ENCODE measurements around the gene HSPA12A.
A peak's percentile ranks its signal among the peaks of the same experiment; 100 is the strongest.

HSPA12A gene, protein sequence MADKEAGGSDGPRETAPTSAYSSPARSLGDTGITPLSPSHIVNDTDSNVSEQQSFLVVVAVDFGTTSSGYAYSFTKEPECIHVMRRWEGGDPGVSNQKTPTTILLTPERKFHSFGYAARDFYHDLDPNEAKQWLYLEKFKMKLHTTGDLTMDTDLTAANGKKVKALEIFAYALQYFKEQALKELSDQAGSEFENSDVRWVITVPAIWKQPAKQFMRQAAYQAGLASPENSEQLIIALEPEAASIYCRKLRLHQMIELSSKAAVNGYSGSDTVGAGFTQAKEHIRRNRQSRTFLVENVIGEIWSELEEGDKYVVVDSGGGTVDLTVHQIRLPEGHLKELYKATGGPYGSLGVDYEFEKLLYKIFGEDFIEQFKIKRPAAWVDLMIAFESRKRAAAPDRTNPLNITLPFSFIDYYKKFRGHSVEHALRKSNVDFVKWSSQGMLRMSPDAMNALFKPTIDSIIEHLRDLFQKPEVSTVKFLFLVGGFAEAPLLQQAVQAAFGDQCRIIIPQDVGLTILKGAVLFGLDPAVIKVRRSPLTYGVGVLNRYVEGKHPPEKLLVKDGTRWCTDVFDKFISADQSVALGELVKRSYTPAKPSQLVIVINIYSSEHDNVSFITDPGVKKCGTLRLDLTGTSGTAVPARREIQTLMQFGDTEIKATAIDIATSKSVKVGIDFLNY

DNA sequence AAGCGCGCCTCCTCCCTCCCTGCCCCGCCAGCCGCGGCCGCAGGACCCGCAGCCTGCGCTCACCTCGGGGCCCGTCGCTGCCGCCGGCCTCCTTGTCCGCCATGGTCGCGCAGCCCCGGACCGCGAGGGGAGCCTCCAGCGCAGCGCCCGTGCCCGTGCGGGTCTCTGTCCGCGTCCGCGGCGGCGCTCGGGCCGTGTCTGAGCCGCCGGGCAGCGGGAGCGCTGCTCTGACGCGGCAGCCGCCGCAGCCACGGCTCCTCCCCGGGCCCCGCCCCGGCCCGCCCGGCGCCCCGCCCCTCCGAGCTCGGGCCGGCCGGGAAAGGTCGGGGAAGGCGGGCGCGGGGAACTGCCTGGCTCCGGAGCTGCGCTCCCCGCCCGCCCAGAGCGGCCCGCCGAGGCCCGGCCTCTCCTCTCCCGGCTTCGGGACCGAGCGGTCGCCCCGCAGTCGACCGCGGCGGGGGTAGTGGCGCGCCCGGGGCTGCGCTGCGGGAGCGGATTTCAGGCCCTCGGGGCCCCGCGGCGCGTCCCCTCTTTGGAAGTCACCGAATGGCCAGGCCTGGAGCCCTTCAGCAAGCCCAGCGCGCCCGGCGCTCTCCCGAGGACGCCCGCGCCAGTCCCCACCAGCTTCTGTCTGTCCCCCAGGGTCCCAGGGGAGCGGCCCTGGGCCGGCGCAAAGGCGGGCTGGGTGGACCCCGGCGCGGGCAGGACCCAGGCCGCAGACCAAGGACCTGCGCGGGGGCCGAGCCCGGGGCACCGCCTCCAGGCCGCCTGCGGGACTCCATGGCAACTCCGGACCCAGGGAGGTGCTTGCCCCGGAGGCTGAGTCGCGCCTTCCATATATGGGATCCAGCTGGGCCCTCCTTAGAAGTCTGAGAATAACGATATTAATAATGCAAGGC is at the start of gene HSPA12A:
Gene HSPA12A (minus strand): TSS at position 200 of the 899 bp plus-strand sequence. CDS start 97 bp downstream, at position 103.
- peak; percentile 90 for DNase-seq
- no peaks in the 10 kb centered on the region for H3K27me3 ChIP-seq (replicated peaks)
- H3K36me3 ChIP-seq (replicated peaks), result no peaks in the 10 kb centered on the region
- H3K4me3 ChIP-seq (ENCODE audit: low read depth, low read length), result peak within 1 kb of the TSS; percentile 54
- in situ Hi-C loops (cut with HindIII; ENCODE audit: low pct_ligation_motif_present, low sequenced_read_pairs), result no loop called here
- TF ChIP-seq, protein P1, sequence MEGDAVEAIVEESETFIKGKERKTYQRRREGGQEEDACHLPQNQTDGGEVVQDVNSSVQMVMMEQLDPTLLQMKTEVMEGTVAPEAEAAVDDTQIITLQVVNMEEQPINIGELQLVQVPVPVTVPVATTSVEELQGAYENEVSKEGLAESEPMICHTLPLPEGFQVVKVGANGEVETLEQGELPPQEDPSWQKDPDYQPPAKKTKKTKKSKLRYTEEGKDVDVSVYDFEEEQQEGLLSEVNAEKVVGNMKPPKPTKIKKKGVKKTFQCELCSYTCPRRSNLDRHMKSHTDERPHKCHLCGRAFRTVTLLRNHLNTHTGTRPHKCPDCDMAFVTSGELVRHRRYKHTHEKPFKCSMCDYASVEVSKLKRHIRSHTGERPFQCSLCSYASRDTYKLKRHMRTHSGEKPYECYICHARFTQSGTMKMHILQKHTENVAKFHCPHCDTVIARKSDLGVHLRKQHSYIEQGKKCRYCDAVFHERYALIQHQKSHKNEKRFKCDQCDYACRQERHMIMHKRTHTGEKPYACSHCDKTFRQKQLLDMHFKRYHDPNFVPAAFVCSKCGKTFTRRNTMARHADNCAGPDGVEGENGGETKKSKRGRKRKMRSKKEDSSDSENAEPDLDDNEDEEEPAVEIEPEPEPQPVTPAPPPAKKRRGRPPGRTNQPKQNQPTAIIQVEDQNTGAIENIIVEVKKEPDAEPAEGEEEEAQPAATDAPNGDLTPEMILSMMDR (IDR thresholded peaks at IDR 0.05; ENCODE audit: low read depth, low read length, missing control alignments), result no peak
- H3K27ac ChIP-seq, result peak within 1 kb of the TSS; percentile 65

DNA sequence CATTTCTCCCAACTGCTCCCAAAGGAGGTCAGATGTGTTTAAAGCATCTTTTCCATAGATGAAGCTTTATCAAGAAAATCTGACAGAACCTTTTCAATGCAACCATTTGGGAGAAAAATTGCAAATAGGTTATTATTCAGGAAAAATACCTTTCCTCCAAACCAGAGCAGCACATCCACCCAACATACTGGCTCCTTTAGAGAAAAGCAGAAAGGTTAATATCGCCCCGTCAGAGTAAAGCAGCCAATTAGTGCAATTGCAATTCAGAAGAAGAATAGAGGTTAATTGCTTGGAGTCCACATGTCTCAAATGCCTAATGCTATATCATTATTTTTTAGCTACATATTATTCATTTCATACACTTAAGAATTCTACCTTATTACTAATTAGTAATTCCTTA is 48.9 kb upstream of the HSPA12A start:
- DNase-seq, result no peak
- H3K27me3 ChIP-seq (replicated peaks), result no peaks in the 10 kb centered on the region
- TF ChIP-seq, protein P1 (IDR thresholded peaks at IDR 0.05; ENCODE audit: low read depth, low read length, missing control alignments), result no peak
- in situ Hi-C loops (cut with HindIII; ENCODE audit: low pct_ligation_motif_present, low sequenced_read_pairs), result loop anchor here (25.0 kb wide), 1 partner anchor 104 kb away; no protein-coding TSS in a partner anchor
- H3K27ac ChIP-seq, result no peak overlapping the region
- H3K4me3 ChIP-seq (ENCODE audit: low read depth, low read length), result no peak overlapping the region
- H3K36me3 ChIP-seq (replicated peaks), result no peaks in the 10 kb centered on the region

DNA sequence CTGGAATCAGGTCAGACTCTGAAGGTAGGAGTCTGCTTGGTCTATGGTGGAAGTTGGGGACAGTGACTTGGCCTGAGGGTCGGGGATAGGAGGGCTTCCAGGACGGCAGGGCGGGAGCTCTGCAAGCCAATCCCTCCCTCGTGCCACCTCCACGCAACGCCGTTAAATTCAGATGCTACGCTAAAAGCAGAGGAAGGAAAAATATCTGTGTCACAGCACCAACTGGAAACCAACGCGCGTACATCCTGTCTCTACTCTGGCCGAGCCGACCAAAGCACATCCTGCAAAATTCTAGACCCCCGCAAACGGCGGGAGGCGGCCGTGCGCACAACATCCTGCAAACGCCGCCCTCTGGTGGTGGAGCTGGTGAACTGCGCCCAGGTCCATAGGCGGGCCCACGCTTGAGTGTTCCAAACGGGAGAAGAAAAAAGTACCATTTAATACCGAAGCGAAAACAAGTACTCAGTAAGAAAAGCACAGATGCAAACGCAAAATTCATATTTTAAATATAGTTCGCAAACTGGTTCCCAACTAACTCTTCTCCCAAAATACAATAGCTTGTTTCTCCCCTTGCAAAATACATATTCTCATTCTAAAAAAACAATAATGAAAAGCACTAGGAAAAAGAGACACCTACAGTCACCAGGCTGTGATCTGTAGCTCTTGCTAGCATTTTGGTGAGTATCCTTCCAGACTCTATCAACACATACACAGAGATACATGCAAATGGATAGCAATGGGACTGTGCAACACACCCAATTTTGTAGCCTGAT is 45.7 kb upstream of the HSPA12A start:
- Histone ChIP-seq H3K27me3 (replicated peaks) (no peaks in the 10 kb centered on the region), H3K36me3 (replicated peaks) (no peaks in the 10 kb centered on the region), H3K4me3 (ENCODE audit: low read depth, low read length) (peak overlapping the region; percentile 37), H3K27ac (no peak overlapping the region)
- DNase-seq, result peak; percentile 68
- in situ Hi-C loops (cut with HindIII; ENCODE audit: low pct_ligation_motif_present, low sequenced_read_pairs), result loop anchor here (25.0 kb wide), 1 partner anchor 101 kb away; no protein-coding TSS in a partner anchor
- TF ChIP-seq, protein P1 (IDR thresholded peaks at IDR 0.05; ENCODE audit: low read depth, low read length, missing control alignments), result peak; percentile 99

DNA sequence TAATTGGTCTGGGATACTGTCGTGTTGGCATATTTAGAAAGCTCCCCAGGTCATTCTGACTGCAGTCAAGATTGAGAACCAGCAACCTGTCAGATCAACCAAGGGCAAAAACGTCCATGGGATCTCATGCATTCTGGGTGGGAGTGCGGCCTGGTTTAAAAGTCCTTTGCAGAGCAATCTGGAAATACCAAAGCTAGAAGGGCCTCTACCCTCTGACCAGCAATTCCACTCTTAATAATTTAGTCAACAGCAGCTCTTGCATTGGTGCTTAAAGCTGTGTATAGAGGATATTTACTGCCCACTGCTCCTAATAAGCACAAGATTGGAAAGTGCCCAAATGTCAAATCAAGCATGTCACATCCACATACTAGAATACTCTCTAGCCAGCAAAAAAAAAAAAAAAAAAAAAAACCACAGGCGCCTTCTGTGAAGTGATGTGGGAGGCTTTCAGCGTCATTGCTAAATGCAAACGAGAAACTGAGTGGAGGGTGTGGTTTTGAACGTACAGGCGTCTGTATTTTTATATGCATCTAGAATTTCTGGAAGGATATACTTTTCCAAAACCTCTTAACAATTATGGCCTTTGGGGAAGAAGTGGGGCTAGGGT is 44.8 kb upstream of the HSPA12A start:
- no peak overlapping the region for H3K27ac ChIP-seq
- no peaks in the 10 kb centered on the region for H3K36me3 ChIP-seq (replicated peaks)
- H3K27me3 ChIP-seq (replicated peaks), result no peaks in the 10 kb centered on the region
- H3K4me3 ChIP-seq (ENCODE audit: low read depth, low read length), result no peak overlapping the region
- in situ Hi-C loops (cut with HindIII; ENCODE audit: low pct_ligation_motif_present, low sequenced_read_pairs), result loop anchor here (25.0 kb wide), 1 partner anchor 100 kb away; no protein-coding TSS in a partner anchor
- no peak for DNase-seq
- TF ChIP-seq, protein P1 (IDR thresholded peaks at IDR 0.05; ENCODE audit: low read depth, low read length, missing control alignments), result no peak
